Stimulated activated CD8-positive, alpha-beta memory T cell treated with anti-CD3 and anti-CD28 coated beads, Interleukin-7, amount 100 ng/mL, for 4 hours (primary cell): ENCODE data around the gene MON2.
"Not testable (repeated sequence)": the region's sequence is repeated elsewhere in the genome, so short reads cannot be mapped to it uniquely, and the experiment has no call there.

Experiments used
- DNase-seq, 2 donors: peaks; one replicate each; pipeline ENCODE4 v3.0.0-alpha.2; 2020; ENCODE audit warnings: low read depth in 2 of 2

The MON2 gene

DNA sequence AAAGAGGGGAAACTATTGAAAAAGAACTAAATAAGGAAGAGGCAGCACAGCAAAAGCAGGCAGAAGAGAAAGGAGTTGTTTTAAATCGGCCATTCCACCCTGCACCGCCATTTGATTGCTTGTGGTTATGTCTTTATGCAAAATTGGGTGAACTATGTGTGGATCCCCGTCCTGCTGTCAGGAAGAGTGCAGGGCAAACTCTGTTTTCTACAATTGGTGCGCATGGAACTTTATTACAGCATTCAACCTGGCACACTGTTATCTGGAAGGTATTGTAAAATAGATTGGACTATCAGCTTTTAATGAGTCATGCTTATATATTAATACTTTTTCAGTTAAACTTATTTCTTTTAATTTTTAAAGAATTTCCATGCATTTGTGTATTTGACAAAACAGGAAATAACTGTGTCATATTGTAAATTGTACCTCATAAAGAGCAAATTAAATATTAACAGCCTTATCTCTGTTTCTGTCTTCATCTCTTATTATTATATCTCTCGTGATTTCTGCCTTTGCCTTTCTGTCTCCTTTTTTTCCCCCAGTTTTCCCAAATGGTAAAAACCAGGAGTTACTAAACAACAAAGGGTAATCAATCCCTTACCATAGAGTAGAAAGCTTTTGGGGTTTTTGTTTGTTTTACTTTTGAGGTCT is 86.4 kb downstream of the MON2 start:
- no peak for DNase-seq

GRCh38 chr12:62559366-62559765 is 92.7 kb downstream of the MON2 start:
- DNase-seq, result not testable (repeated sequence)

DNA sequence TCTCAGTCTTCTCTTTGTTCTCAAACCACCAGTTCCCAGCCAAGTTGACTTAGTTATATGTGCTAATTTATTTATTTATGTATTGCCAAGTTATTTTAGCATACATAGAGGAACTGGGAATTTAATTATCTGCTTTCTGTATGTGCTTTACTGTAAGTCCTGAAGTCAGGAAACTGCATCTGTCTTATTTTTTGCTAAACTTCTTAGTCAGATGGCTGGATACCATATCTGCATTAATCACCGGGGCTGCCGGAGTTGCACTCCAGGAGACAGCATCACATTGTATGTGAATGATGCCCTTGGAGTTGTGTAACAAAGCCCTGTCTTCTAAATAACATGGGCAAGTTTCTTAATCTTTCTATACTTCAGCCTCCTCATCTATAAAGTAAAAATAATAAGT is 96.2 kb downstream of the MON2 start:
- no peak for DNase-seq

- no peak for DNase-seq
These were observed 108.4 kb downstream of the MON2 start for GRCh38 chr12:62575036-62575435.

DNA sequence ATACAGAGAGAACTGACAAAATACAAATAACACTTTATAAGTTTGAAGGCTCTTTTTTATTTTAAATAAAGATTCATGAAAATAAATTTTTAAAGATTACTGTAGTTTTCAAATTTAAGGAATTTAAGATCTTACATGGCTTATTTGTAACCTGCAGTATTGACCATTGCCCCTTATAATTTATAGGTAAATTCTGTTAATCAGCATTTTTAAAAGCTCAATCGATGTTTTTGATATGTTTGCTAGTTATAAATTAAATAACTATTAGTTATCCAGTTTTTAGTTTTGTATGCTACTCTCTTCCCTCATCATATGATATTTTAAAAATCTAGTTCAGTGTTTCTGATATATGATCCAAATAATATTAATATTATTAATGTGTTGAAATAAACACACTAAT is 109.9 kb downstream of the MON2 start:
- no peak for DNase-seq

DNA sequence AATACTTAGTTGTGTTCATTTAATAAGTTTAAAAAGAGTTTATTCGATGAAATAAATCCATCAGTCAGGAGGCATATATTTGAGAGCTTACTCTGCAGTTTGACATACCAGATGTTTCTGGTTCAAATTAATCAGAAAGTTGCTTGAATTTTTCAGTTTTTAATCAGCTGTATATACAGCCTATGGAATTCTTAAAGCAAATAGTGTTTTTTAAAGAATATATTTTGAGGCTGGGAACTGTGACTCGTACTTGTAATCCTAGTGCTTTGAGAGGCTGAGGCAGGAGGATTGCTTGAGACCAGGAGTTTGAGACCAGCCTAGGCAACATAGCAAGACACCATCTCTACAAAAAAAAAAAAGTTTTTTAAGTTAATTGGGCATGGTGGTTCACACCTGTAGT is 112.1 kb downstream of the MON2 start:
- DNase-seq, result no peak

DNA sequence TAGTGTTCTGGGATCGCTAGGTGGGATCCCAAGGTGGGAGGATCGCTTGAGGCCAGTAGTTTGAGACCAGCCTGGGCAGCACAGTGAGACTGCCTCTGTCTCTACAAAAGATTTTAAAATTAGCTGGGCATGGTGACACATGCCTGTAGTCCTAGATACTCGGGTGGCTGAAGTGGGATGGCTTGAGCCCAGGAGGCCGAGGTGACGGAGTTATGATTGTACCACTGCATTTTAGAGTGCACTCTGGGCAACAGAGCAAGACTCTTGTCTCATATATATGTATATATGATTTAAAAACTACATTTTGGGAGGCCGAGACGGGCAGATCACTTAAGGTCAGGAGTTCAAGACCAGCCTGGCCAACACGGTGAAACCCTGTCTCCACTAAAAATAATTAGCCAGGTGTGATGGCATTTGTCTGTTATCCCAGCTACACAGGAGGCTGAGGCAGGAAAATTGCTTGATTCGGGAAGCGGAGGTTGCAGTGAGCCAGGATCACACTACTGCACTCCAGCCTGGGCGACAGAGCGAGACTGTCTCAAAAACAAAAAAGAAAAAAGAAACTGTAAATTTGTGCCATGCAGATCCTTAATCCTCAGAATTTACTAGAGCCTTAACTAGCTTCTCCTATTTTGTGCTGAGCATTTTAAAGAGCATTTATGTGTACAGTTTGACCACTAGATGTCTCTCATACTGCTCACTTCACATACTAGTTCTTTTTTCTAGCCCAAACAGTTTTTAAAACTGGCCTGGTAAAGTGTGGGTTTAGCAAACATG is 114.8 kb downstream of the MON2 start:
- DNase-seq, result no peak

DNA sequence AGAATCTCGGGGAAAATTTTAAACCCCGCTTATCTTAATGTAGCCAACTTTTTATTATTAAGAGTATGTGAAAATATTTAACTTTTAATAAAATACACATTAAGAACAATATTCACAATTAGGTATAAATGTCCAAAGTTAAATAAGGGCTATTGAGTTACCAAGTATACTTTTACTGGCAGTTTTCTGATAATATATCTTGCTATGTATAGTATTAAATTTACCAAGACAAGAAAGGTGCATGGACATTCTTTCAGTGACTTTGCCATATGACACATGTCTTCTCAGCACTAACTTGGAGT is 115.4 kb downstream of the MON2 start:
- no peak for DNase-seq

DNA sequence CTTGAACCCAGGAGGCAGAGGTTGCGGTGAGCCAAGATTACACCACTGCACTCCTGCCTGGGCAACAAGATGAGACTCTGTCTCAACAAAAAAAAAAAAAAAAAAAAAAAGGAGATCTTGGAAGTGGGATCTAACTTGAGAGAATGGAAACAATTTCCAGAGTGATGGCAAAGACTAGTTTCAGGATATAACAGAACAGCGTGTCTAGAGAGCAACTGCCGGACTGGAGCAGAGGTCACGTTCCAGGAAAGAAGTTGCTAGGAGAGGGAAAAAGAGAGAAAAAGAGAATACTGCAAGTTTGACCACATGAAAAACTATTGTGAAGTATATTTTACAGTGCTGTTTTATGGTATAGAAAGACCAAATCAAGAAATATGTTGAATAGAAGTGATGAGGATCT is 118.0 kb downstream of the MON2 start:
- no peak for DNase-seq

DNA sequence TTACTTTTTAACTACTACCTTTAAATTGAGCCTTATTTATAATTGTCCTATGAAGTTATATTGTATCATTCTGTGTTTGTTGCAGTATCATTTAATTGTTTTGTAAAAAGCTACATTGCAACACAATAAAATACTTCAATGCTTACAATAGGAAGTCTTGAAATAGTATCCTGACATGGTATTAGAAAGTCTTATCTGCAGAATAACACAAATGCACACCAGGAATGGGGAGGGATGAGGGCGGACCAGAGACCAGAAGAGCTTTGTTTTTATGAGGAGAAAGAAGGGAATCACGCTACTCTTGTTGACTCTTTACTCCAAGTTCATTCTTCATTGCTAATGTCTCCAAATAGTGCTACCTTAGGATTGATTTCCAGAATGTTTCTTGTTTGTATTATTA is 120.2 kb downstream of the MON2 start:
- DNase-seq, result no peak

GRCh38 chr12:62588916-62589315 is 122.3 kb downstream of the MON2 start:
- DNase-seq, result no peak

DNA sequence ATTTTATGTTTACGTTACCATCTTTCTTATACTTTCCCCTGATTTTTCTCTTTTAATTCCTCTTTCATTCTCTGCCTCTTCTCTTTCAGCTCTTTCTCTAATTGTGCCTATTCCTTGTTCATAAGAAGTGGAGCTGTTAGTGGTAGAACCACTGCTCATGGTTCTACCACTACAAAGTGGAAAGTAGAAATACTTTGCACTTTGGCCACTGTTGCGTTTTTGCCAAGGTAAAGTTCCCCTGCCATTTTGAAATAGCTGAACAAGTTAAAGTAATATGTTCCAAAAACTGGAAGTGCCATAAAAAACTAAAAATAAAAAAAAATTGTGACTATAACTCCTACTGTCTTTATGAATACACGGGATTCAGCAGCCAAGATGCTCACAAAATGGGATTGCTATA is 130.6 kb downstream of the MON2 start:
- DNase-seq, result no peak

- no peak for DNase-seq
These were observed 132.2 kb downstream of the MON2 start for GRCh38 chr12:62598846-62599245.

GRCh38 chr12:62599854-62600437 is 133.3 kb downstream of the MON2 start:
- no peak for DNase-seq

DNA sequence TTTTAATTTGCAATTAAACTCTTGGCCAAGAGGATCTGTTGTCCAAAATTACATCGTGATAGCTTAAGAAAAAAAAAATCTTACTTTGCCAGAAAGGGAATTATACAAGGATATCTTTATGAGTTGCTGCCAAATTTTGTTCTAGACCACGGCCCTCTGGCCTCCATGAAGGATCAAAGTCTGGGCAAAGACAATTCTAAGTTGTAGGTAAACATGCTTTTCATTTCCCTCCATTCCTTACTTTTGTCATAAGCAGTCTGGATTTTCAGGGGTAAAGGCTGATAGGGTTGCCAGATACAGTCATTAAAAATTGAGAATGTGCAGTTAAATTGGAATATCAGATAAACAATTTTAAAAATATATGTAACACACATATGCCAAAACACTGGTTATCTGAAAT is 135.1 kb downstream of the MON2 start:
- DNase-seq, result no peak

- peak; percentile 79 to 85 for DNase-seq
These were observed 135.8 kb downstream of the MON2 start for GRCh38 chr12:62602255-62603060.

GRCh38 chr12:62603061-62603810 is 136.6 kb downstream of the MON2 start:
- DNase-seq, result peak; percentile 60 to 74

DNA sequence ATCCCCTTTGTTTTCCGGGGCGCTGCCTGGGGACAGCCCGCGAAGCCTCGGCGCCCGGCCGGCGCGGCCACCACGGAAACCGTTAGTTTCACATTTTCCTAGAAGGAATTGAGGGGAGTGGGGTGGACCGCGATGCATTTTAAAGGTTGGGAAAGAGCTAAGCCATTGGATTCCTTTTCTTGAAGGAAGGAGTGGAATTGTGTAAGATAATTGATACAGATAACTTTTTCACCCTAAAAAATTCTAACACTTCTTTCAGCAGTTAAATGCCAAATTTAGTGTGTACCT is 137.1 kb downstream of the MON2 start:
- DNase-seq, result no peak

DNA sequence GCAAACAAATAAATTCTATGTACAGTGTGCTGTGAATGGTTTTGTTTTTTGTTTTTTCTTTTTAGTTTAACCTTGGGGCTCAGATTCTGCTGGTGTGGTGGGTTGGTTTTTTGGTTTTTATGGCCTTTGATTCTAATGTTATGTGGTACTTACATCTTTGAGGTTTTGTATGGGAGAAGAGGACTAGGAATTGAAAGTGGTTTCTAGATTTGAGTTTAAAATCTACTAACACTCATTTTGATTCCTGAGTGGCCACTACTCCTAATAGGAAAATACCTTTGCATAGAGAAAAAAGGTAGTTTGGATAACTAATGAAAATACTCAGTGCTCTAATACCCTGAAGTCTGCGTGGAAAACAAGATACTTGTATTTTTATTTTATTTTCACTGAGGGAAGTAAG is 137.7 kb downstream of the MON2 start:
- no peak for DNase-seq

GRCh38 chr12:62604871-62605270 is 138.2 kb downstream of the MON2 start:
- DNase-seq, result no peak

- DNase-seq, result no peak
These were observed 139.4 kb downstream of the MON2 start for GRCh38 chr12:62605981-62606380.

DNA sequence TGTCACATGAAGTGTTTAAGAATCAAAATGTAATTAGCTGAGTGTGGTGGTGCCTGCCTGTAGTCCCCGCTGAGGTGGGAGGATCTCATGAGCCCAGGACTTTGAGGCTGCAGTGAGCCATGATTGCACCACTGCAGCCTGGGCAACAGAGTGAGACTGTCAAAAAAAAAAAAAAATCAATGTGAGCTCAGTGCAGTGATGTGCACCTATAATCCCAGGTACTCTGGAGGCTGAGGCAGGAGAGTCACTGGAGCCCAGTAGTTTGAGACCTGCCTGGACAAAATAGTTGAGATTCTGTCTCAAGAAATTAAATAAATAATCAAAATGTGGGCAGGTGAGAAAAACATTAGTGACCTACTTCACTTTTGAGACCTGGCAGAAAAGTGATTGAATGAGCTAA is 140.0 kb downstream of the MON2 start:
- no peak for DNase-seq
